Testis (tissue), 2 donors: ENCODE results near the gene PPP2R2C.

ENCODE experiments used
- CTCF ChIP-seq, 3 experiments: fragments of 450-650 bp in 2 of 3; fragments of 200-600 bp in 1 of 3; sonication (generic) in 1 of 3; IDR thresholded peaks; one replicate each; pipeline ENCODE4 v1.5.1; 2016 to 2019; ENCODE audit warnings: antibody characterized with exemption in 3 of 3, mild to moderate bottlenecking in 2 of 3, moderate library complexity in 1 of 3
- POLR2A ChIP-seq: fragments of 450-650 bp; IDR thresholded peaks from one replicate; pipeline ENCODE4 v1.6.1; 2017; ENCODE audit warnings: antibody characterized with exemption, mild to moderate bottlenecking, moderate library complexity

GRCh38 chr4:6409381-6409780 lies 63.0 kb downstream of the PPP2R2C start:
- no peak for TF ChIP-seq CTCF (IDR thresholded peaks at IDR 0.05)
- no peak for TF ChIP-seq POLR2A
